C1 segment of cervical spinal cord (tissue), 14 donors: ENCODE measurements around the gene AFF2.
A peak's percentile ranks its signal among the peaks of the same experiment; 100 is the strongest.
"Not testable (repeated sequence)": the region's sequence is repeated elsewhere in the genome, so short reads cannot be mapped to it uniquely, and the experiment has no call there.

Source experiments
- DNase-seq, 14 donors: peaks; one replicate each; lab custom pipeline; 2025; lab: John Stamatoyannopoulos, UW

The AFF2 gene

DNA sequence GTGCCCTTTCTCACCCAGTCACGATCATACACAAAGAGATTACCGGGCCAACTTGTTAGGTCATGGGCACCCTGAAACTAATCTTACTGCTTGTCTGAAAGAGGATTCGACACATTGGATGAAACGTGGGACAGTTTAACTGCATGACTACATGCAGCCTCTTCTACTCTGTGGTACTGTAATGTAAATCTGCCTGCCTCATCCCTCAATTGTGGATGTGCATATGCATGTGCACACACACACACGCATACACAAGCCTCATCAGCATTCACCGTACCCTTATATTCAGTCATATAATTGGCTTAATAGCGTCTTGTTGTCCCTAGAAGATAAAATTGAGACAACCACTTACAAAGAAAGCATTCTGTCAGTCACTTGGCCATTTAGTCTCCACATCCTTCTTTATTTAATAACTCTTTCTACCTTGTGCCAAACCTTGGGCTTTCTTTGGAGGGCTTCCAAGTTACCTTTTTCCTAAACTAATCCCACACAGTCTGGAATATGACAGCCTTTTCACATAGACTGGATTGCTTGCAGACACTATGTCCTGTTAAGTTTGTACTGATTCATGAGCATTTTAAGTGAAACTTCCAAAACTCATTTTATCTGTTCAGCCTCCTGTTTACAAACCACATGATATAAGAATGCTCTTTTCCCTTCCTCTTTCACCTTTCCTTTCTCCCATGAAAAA lies 132.9 kb downstream of the AFF2 start:
- no peak for DNase-seq

DNA sequence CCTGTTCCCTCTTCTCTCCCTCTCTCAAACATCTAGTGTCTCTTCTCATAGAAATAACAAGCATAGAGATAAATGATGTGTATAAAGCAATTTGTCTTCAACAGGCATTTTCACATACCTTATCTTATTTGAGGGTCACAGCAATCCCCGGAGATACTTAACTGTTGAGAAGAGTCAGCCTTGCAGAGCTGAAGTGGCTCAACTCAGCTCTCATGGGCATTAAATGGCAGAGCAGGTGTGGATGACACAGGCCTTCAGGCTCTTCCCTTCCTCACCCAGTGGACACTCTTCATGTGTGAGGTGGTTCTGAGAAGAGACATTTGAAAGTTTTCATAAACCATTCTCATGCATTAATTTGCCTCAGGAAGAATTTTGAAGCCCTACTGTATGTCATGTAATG lies 134.2 kb downstream of the AFF2 start:
- DNase-seq, result no peak

DNA sequence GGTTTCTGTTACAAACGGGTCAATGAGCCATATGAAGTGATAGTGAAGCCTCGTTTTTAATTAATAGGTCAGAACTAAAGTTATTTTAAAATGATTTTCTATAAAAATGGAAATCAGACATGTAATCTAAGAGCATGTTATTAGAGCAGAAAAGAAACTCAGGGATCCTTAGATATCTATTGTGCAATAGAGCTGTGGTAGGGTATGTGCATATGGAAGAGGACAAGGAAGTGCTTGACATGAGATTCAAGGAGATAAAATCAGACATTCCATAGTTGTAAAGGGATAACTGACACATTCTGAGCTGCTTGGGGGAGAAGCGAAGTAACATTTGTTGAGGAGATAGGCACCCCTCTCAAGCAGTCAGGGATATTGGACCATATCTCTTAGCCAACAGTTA lies 143.0 kb downstream of the AFF2 start:
- DNase-seq, result no peak

DNA sequence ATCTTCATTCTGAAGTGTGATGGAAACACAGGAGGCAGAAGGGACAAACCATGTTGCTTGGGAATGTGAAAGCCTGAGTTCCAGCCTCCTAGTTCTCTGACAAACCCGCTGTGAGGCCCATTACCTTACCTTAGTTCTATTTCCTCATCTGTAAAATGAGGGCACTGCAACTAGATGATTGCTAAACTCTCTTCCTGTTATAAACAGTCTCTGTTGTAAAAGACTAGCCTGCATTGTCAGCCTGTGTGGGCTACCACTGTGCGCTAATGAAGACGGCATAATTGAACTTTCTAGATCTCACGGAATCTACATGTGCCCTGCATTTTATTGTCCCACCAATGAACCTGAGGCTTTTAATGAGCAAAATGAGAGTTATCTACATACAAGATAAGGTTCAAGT lies 147.2 kb downstream of the AFF2 start:
- no peak for DNase-seq

DNA sequence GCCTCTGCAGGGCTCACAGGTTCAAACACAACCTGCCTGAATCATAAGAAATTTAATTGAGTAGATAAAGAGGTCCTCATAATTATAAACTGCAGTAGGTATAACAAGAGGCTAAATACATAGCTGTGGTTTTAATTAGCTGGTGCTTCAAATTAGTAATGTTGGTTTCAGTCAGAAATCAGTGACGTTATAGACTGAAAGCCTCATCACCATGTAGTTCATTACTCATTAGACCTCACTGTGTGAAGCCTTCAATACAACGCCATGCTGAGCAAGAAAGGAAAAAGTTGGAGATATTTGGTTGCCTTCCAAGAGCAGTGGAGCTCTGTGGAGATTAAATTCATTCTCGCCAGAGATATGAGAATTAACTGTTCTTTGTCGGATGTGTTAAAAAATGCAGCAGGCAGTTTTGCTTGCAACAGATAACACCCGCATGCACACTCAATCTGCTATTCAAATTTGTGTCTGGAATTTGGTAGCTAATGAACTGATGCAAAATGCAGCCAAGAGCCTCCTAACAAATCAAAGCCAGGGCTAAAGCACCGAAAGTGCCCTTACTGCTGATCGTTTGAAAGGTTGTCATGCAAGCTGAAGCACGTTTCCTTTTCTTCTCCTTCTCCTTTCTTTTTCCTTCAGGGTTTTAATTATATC lies 148.9 kb downstream of the AFF2 start:
- DNase-seq, result peak in 1 of 14 donors; percentile 26

DNA sequence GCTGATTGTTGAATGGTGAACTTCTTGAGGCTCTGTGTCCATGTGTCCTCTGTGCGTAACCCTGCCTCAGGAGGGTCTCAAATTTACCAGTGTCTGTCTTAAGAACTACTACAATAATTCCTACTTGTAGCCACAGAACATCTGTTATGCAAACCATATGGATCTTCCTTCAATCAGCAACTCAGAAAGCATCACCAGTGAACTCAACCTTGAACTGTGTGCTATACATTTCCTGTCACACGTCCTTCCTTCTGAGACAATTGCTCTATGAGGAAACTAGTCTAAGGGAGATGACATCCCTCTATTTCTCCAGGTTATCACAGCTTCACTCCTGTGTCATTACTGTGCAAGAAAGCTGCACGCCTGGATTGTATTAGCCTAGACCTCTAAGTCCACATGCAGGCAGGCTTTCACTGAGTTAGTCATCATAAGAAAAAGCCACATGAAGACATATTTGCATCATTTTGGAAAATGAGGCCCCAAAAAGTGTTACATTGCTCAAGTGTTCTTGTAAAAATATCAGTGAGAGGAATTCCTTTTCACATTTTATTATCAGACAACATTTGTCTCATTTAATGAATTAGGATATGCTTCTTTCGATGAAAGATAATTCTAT lies 157.8 kb downstream of the AFF2 start:
- DNase-seq, result no peak

DNA sequence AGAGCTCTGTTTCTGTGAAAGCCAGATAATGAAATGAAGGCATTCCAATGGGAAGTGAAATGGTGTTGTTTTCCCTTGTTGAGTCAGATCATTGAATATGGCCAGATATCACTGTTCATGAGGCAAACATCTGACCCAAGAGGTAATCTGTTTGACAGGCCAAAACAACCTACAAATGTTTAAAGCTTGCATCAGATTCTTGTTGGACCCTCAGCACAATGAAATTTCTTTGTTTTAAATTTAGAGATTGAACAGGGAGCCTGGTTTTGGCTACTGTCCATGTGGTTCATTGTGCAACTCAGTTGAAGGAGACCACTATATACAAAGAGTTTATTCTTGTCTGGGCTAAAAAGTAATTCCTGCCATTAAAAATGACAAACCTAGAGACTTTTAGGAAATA lies 159.1 kb downstream of the AFF2 start:
- no peak for DNase-seq

DNA sequence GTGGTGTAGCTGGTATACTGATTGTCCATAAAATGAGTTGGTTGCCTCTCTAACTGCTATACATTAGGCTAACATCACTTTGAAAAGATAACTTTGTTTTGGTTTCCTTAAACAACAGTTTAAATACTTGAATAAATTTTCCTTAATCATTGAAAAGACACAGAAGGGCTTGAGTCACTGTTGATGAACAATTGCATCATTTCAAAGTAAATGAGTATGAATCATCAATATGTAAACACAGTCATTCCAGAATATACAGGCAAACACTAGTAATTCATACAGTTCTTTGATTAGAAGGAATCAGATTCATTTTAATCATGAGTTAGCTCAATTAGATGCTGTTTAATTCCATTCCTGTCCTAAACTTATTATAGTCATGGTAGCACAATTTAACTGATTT lies 160.6 kb downstream of the AFF2 start:
- no peak for DNase-seq

DNA sequence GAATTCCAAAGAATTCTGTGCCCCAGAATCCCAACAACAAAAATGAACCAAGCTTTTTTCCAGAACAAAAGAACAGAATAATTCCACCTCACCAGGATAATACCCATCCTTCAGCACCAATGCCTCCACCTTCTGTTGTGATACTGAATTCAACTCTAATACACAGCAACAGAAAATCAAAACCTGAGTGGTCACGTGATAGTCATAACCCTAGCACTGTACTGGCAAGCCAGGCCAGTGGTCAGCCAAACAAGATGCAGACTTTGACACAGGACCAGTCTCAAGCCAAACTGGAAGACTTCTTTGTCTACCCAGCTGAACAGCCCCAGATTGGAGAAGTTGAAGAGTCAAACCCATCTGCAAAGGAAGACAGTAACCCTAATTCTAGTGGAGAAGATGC lies 161.6 kb downstream of the AFF2 start:
- no peak for DNase-seq

DNA sequence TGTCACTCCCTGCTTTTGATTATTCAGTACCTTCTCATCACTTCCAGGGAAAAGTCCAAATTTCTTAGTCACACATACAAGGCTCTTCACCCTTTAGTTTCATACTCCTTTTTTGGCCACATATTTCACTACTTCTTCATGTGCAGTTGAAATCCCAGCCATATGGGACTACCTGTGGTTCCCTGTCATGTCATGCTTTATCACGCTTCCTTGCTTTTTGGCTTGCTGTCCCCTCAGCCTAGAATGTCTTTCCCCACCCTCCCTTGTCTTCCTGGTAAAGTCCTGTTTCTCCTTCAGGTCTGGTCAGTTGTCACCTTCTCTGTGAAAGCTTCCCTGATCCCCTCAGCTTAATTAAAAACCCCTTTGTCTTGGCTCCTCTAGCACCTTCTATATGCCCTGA lies 163.8 kb downstream of the AFF2 start:
- DNase-seq, result peak in 1 of 14 donors; percentile 86

DNA sequence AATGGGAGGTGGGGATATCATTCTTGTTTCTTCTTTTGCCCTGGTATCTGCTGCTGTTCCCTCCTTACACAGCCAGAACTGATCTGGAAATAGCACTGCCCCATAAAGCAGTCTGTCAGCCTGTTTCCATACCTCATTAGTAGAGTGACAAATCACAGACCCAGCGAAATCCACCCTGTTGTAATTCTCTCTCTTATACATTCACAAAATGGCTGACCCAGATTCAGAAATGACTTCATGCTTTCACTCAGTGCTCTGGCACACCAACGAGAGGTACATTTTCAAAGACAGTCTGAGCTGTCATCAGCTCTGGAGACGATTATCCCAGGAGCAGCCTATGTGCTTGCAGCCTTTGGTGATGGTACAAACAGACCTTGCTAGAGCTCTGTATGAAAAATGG lies 164.6 kb downstream of the AFF2 start:
- peak in 1 of 14 donors; percentile 68 for DNase-seq

DNA sequence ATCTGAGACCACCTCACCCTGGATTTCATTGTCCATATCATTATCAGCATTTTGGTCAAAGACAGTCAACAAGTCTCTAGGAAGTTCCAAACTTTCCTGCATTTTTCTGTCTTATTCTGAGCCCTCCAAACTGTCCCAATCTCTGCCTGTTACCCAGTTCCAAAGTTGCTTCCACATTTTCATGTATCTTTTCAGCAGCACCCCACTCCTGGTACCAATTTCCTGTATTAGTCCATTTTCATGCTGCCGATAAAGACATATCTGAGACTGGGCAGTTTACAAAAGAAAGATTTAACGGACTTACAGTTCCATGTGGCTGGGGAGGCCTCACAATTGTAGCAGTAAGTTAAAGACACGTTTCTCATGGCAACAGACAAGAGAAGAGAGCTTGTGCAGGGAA lies 168.8 kb downstream of the AFF2 start:
- not testable (repeated sequence) for DNase-seq

DNA sequence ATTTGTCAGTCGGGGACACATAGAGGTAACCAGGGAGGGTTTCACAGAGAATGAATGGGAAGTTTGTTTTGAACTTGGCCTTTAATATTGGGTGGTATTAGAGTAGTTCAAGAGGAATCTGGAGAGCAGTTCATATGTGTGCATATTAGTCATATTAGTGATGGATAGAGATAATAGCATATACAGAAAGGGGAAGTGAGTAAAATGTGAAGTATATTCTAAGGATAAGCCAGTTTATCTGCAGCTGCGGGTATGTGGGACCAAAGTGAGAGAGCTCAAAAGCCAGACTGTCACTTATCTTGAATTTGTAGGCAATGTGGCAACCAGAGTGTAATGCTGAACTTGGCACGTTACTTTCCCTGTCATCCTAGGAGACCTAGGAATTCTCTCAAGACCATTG lies 169.9 kb downstream of the AFF2 start:
- no peak for DNase-seq

DNA sequence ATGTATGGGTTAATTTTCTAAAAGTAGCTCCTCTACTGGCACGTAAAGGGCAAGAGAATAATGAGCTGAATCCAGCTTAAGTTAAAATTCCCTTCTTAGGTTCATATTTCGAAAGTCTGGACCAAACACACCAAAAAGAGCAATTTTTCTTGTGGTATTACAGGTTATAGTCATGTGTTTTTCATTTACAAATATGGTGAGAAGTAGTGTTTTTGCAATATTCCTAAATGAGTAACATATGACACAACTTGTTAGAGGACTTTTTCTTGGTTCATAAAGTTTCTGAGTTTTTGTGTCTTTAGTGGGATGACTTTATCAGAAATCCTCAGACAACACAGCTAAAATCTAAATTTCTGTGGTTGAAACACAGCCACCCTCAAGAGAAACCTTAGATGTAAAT lies 172.1 kb downstream of the AFF2 start:
- DNase-seq, result no peak

DNA sequence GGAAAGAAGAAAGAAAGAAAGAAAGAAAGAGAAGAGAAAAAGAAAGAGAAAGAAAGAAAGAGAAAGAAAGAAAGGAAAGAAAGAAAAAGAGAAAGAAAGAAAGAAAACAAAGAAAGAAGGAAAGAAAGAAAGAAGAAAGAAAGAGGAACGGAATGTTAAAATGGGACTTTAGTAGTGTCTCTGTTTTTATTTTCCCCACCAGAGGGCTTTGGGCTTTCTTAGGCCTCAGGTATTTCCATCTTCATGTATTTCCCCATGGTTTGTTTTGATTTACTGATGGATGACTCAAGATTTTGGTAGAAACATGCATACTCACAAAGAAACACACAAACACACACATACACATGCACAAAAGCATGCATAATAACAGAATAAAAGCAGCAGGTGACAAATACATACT lies 181.2 kb downstream of the AFF2 start:
- DNase-seq, result no peak

DNA sequence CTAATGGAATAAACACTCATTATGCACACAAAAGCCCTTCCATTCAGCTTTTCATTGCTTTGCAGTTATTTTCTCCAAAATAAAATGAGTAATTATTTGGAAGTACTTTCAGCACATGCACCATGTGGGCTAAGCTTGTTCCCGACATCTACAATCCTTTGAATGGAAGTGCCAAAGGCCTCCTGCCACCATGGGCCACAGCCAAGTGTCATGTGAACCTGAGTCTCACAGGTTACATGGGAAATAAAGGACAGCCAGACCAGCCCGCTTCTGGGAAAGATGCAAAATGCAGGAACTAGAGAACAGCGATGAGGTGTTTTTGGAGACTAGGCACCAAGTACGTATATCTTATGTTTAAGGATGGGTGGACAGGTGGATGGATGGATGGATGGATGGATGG lies 181.8 kb downstream of the AFF2 start:
- DNase-seq, result peak in 2 of 14 donors; percentile 3 to 81

DNA sequence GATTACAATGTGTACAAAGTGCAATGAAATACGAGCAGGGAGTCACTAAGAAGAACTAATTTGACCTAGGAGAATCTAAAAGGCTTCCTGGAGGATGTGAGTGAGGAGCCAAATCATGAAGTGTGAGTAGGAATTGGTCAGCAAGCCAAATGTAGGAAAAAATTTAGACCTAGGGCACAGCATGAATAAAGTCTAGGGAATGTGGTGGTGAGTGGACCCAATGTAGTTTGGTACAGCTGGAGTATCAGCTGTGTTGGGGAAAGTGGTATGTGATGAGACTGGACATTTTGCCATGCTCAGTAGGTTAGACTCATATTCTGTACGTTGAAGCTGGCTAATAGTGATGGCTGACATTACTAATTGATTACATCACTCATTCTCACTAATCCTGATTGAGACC lies 191.0 kb downstream of the AFF2 start:
- DNase-seq, result no peak

DNA sequence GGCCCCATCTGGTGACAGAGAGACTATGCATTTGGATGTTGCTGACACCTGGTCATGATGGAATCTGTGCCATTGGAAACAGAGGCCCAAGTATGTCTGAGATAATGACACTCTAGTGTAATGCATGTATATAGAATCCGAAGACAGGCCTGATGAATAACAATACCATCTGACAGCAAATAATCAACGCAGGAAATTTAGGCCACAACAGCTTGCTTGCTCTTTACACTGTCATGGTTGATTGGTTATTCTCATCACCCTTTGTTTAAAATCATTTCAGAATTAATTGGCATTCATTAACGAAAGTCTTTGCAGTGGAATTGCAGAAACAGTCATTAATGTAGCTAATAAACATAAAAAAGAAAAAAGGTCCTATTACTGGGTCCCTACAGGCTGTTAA lies 194.8 kb downstream of the AFF2 start:
- no peak for DNase-seq

DNA sequence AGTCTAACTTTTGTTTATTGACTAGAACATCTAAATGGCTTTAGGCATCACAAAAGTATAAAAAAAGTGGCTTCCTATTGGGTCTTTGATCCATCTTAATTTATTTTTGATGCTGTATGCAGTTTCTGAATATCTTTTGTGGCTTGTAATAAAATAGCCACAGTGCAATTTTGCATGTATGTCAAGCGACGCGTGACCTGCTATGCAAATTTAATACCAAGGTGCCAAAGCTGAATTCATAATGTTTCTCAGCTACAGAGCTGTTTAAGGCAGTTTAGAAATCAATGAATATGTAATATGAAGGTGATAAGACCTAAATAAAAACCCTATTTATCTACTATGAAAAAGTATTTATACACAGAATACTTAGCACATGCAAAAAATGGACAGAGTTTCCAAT lies 197.8 kb downstream of the AFF2 start:
- DNase-seq, result no peak

DNA sequence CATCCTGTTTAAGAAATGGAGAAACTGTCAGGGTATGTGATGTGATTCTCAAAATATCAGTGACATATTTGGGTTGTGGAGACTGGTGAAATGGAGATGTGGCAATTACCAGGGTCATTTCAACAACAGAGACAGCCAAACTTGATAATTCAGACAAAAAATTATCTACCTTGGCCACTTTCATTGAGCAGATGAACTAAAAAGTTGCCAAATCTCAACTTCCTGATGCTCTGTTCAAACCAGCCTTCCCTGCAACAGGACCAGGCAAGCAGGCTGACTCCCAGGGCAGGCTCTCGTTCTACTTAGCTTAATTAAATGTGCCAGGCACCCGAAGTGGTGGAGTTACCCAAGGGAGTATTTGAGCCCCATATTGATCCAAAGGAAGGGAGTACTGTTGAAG lies 199.6 kb downstream of the AFF2 start:
- peak in 1 of 14 donors; percentile 65 for DNase-seq

DNA sequence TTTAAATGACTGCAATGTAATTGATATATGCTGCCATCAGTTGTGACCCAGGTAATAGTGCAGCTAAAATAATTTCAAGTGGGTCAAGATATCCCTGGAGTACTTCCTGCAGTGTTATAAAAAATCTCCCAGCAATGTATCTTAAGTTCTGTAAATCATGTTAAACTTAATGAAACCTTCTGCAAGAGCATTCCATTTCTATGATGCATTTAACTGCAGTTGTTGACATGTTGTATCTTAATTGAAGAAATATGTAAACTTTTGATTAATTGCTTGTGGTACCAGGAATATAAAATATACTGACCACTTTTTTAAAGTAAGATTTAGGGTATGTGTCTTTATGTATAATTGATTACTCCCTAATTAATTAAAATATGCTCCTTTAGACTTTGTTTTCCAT lies 213.6 kb downstream of the AFF2 start:
- DNase-seq, result no peak

DNA sequence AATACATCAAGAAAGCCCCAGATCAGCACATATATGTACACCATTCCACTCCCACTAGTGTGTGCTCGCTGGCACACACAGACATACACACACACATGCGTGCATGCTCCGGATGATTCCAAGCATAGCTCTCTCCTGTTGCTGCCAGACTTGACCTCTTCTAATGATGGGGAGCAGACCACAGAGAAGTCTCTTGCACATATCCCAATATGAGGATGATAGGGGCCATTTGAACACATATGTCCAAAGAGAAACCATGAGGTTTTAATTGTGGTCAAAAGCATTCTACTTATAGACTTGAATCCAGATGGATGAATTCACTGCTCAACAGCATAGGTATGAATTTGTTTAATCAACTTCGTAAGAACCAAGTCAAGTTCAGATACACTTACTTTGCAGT lies 214.9 kb downstream of the AFF2 start:
- no peak for DNase-seq

DNA sequence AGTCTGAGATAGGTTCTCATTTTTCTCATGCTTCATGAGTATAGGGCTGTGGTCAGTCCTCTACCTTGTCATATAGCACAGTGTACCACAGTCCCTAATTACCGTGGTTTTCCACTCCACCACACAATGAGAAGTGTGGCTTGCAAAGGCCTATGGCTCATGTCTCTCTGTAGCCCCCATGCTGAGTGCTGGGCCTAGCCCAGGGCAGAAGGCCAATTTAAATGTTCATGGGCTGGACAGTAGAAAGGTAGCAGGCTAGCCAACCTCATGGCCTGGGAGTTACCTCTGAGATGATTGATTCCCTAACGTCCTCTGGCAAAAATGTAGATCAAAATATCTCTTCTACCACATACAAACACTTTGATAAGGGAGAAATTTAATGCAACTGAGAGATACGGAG lies 222.5 kb downstream of the AFF2 start:
- DNase-seq, result peak in 1 of 14 donors; percentile 63
